Right cardiac atrium (tissue), 5 donors: ENCODE measurements around the gene ITM2C. TPM values are rescaled to one million over a fixed set of nuclear protein-coding genes. Genes with fewer than 3 reads are reported as not detected.
A peak's percentile ranks its signal among the peaks of the same experiment; 100 is the strongest.

Source experiments
- ATAC-seq, 2 donors: fragments of 200-7000 bp; cut with Tn5 transposase; one replicate each; pipeline versions ENCODE4 v1.8.0 to v1.9.1; 2020; ENCODE audit warnings: moderate library complexity in 2 of 2, mild to moderate bottlenecking in 1 of 2
- DNase-seq, 3 donors: peaks; one replicate each; pipeline ENCODE4 v3.0.0-alpha.2; 2020
- H3K27ac ChIP-seq: one replicate; pipeline ENCODE4 v1.5.1; 2013; ENCODE audit warnings: mild to moderate bottlenecking, low read length, control low read depth, moderate library complexity
- H3K27me3 ChIP-seq: one replicate; pipeline ENCODE4 v1.6.1; 2013; ENCODE audit not compliant: control insufficient read depth, insufficient read depth
- H3K4me1 ChIP-seq: one replicate; pipeline ENCODE4 v1.6.1; 2013; ENCODE audit warnings: low read length; ENCODE audit not compliant: control insufficient read depth, insufficient read depth
- H3K4me3 ChIP-seq: one replicate; pipeline ENCODE4 v1.5.1; 2013; ENCODE audit warnings: low read length, control low read depth
- H3K9me3 ChIP-seq: one replicate; pipeline ENCODE4 v1.6.1; 2013; ENCODE audit warnings: low read length; ENCODE audit not compliant: control insufficient read depth
- WGBS: extraction: QIAGEN DNeasy Blood & Tissue Kit; methylation state at CpG from one replicate; pipeline ENCODE4 v1.1.7; 2013; 5-methylcytosine and 5-hydroxymethylcytosine counted together
- intact Hi-C, 4 donors: fragments of 100-400 bp; cut with DNase I; formaldehyde crosslinking; loops; one replicate each; pipeline versions ENCODE4 v1.11.0 to v1.14.0; 2022 to 2023
- polyA plus RNA-seq: library from polyadenylated mRNA; stranded (reverse); fragments of 200-250 nt; gene quantifications from one replicate; pipeline ENCODE4 v1.2.3, GENCODE V29; 2013
- total RNA-seq, 4 donors: library from RNA; stranded (reverse); fragmentation: NEBNext Ultra II Directional; extraction: Animal tissue kit (Norgen Biotek cat#: 25700); gene quantifications; one replicate each; pipeline ENCODE4 v1.2.1, GENCODE V29; 2021
- donor health status: healthy with polysubstance abuse.
- donor health status: DM: no; HTN: yes; CAD: no.
- donor health status: DM: no; HTN: no; CAD: no.
- donor health status: DM: no; HTN: yes; CAD: no; lungs with severe emphysema.
- donor health status: DM: yes; HTN: yes; CAD: no.

The ITM2C gene
- total and polyA plus RNA-seq, 5 donors: 40.5 to 73.1 (median 59.4) TPM

GRCh38 chr2:230924092-230924469 is 59.3 kb downstream of the ITM2C start:
- Histone ChIP-seq H3K27me3 (no peaks in the 10 kb centered on the region), H3K4me3 (no peak overlapping the region), H3K4me1 (no peaks in the 10 kb centered on the region), H3K27ac (no peak overlapping the region), H3K9me3 (no peaks in the 10 kb centered on the region)
- WGBS: 81% methylated on average over 6 of the region's 6 CpGs
- intact Hi-C loops: no loop called here
- ATAC-seq (no peak), DNase-seq (peak in 1 of 3 donors; percentile 18)

- Histone ChIP-seq H3K4me3 (no peak within 1 kb of the TSS), H3K9me3 (no peaks in the 10 kb centered on the region), H3K27me3 (no peaks in the 10 kb centered on the region), H3K27ac (no peak within 1 kb of the TSS), H3K4me1 (no peaks in the 10 kb centered on the region)
- intact Hi-C loops: no loop called here
- DNase-seq (peak in 2 of 3 donors; percentile 17 to 61), ATAC-seq (peak in 1 of 2 donors; percentile 13)
- 66% methylated on average over 26 of the region's 26 CpGs for WGBS
Measured at GRCh38 chr2:230924470-230925341, 60.0 kb downstream of the ITM2C start, which contains the start of gene GPR55. GPR55 (minus strand) TSS chr2:230925242; CDS start chr2:230910962, 14,280 bp downstream.

DNA sequence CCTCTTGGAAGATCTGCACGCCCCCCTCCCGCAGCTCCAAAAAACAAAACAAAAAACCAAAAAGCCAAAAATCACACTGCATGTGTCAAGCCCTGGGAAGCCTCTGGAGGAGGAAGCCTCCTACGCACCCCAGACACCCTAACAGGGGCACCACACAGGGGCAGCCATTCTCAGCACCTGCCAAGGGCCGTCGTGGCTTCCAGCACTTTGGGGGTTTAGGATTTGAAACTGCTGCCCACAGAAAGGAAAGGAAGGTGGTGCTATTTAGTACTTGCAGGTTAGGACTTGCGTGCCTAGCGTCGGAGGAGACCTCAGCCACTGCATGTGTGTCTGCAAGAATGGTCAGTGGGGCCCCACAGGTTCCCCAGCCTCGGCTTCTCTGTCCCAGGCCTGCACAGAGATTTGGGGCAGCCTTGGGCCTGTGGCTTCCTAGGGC is 60.7 kb downstream of the ITM2C start:
- Histone ChIP-seq H3K4me1 (no peaks in the 10 kb centered on the region), H3K27ac (no peak overlapping the region), H3K4me3 (no peak overlapping the region), H3K27me3 (no peaks in the 10 kb centered on the region), H3K9me3 (no peaks in the 10 kb centered on the region)
- ATAC-seq (no peak), DNase-seq (peak in 1 of 3 donors; percentile 19)
- intact Hi-C loops: no loop called here
- 75% methylated on average over 9 of the region's 9 CpGs for WGBS

- H3K27ac ChIP-seq: no peak overlapping the region
- peak in 2 of 3 donors; percentile 3 to 16 for DNase-seq
- no peak for ATAC-seq
- H3K9me3 ChIP-seq: no peaks in the 10 kb centered on the region
- H3K4me3 ChIP-seq: no peak overlapping the region
- H3K27me3 ChIP-seq: no peaks in the 10 kb centered on the region
- intact Hi-C loops: no loop called here
- WGBS: 88% methylated on average over 11 of the region's 11 CpGs
- H3K4me1 ChIP-seq: no peaks in the 10 kb centered on the region
Measured at GRCh38 chr2:230925879-230926765, 61.4 kb downstream of the ITM2C start.

- WGBS: 81% methylated on average over 14 of the region's 14 CpGs
- H3K27me3 ChIP-seq: no peaks in the 10 kb centered on the region
- intact Hi-C loops: no loop called here
- H3K9me3 ChIP-seq: no peaks in the 10 kb centered on the region
- ATAC-seq: no peak
- peaks cover 4% of the 10 kb centered on the region for H3K4me1 ChIP-seq
- H3K27ac ChIP-seq: no peak overlapping the region
- DNase-seq: peak in 2 of 3 donors; percentile 7 to 59
- H3K4me3 ChIP-seq: no peak overlapping the region
Measured at GRCh38 chr2:230927711-230928341, 63.1 kb downstream of the ITM2C start.

Other genes starting within 250 kb of the ITM2C start
- gene CAB39, start 152.1 kb upstream of the ITM2C start, total RNA-seq: 10 to 100 TPM; 83.6 to 100.0 (median 89.6) TPM
- gene CAB39, start 152.1 kb upstream of the ITM2C start, polyA plus RNA-seq: 47.2 TPM
- gene GPR55, start 60.3 kb downstream of the ITM2C start, total RNA-seq: under 1 TPM in 2 of 4 donors, not detected in 2; 0.18 to 0.20 TPM
- gene GPR55, start 60.3 kb downstream of the ITM2C start, polyA plus RNA-seq: not detected
- gene SPATA3, start 131.2 kb downstream of the ITM2C start, total RNA-seq: not detected
- gene SPATA3, start 131.2 kb downstream of the ITM2C start, polyA plus RNA-seq: not detected
- gene C2orf72, start 172.6 kb downstream of the ITM2C start, total RNA-seq: under 1 TPM in 3 of 4 donors, not detected in 1; 0.18 to 0.43 (median 0.42) TPM
- gene C2orf72, start 172.6 kb downstream of the ITM2C start, polyA plus RNA-seq: 0.27 TPM
- 10 to 100 TPM; 77.4 to 88.6 (median 83.2) TPM for gene PSMD1, start 191.9 kb downstream of the ITM2C start, total RNA-seq
- gene PSMD1, start 191.9 kb downstream of the ITM2C start, polyA plus RNA-seq: 35.6 TPM